Peyer's patch (tissue), 4 donors: ENCODE data around the gene NBAS.

ENCODE experiments used
- CTCF ChIP-seq, 6 experiments: fragments of 450-650 bp in 4 of 6; fragments of 200-600 bp in 2 of 6; sonication (generic) in 1 of 6; IDR thresholded peaks; one replicate each; pipeline ENCODE4 v1.5.1; 2017 to 2019; ENCODE audit warnings: antibody characterized with exemption in 6 of 6, mild to moderate bottlenecking in 3 of 6, moderate library complexity in 1 of 6
- POLR2A ChIP-seq, 2 donors: fragments of 450-650 bp; IDR thresholded peaks; one replicate each; pipeline ENCODE4 v1.5.1; 2017; ENCODE audit warnings: antibody characterized with exemption in 2 of 2, mild to moderate bottlenecking in 2 of 2, moderate library complexity in 2 of 2

- TF ChIP-seq CTCF (IDR thresholded peaks at IDR 0.05): no peak
- TF ChIP-seq POLR2A (IDR thresholded peaks at IDR 0.05): no peak
Observed at GRCh38 chr2:15259356-15259756, 301.8 kb downstream of the NBAS start.
